OCI-LY7 (cell line): ENCODE measurements around the gene SLC9A9. TPM values are rescaled to one million over a fixed set of nuclear protein-coding genes. Genes with fewer than 3 reads are reported as not detected.

Experiments
- BruUV-seq: library from RNA; stranded (reverse); fragments of 400-500 nt; replicated peaks from 2 replicates; lab custom pipeline; 2021; lab: Mats Ljungman, UMichigan
- CTCF ChIA-PET: fragments of 300-600 bp; sonication (Branson Sonifier 250); formaldehyde crosslinking; loops from one replicate; lab custom pipeline; 2022; ENCODE audit warnings: antibody characterized with exemption; ENCODE audit not compliant: unreplicated experiment; lab: Charles Lee
- POLR2A ChIA-PET: fragments of 300-600 bp; sonication (Branson Sonifier 250); formaldehyde crosslinking; loops from one replicate; lab custom pipeline; 2022; ENCODE audit warnings: antibody characterized with exemption; lab: Charles Lee
- DNase-seq: peaks from one replicate; pipeline ENCODE4 v3.0.0-alpha.2; 2015; ENCODE audit warnings: low spot score
- H2AFZ ChIP-seq: fragments of 200-600 bp; sonication (generic), shearing (Covaris generic); 2 replicates; pipeline ENCODE4 v1.6.1; 2014; ENCODE audit warnings: mild to moderate bottlenecking, antibody characterized with exemption, low read length, moderate library complexity
- H3K27ac ChIP-seq: fragments of 200-600 bp; sonication (generic); 2 replicates; pipeline ENCODE4 v1.5.1; 2014; ENCODE audit warnings: mixed run types, low read depth, mild to moderate bottlenecking, moderate library complexity, low read length, inconsistent platforms; ENCODE audit not compliant: poor library complexity, severe bottlenecking
- H3K36me3 ChIP-seq: fragments of 200-600 bp; sonication (generic); 2 replicates; pipeline ENCODE4 v1.6.1; 2014; ENCODE audit warnings: mild to moderate bottlenecking, antibody characterized with exemption, low read length, moderate library complexity, mixed read lengths; ENCODE audit not compliant: insufficient read depth
- H3K4me1 ChIP-seq: fragments of 200-600 bp; sonication (generic); 2 replicates; pipeline ENCODE4 v1.5.1; 2014; ENCODE audit warnings: mild to moderate bottlenecking, low read length; ENCODE audit not compliant: insufficient read depth, poor library complexity, severe bottlenecking
- H3K4me2 ChIP-seq: fragments of 200-600 bp; sonication (generic); 2 replicates; pipeline ENCODE4 v1.6.1; 2014; ENCODE audit warnings: mild to moderate bottlenecking, low read length
- H3K4me3 ChIP-seq: fragments of 200-600 bp; sonication (generic); 2 replicates; pipeline ENCODE4 v1.5.1; 2014; ENCODE audit warnings: mild to moderate bottlenecking, low read depth, low read length; ENCODE audit not compliant: poor library complexity, severe bottlenecking
- H3K79me2 ChIP-seq: fragments of 200-600 bp; sonication (generic); 2 replicates; pipeline ENCODE4 v1.6.1; 2016; ENCODE audit warnings: low read depth, mild to moderate bottlenecking, low read length, moderate library complexity, mixed read lengths; ENCODE audit not compliant: insufficient read depth
- H3K9me2 ChIP-seq: fragments of 200-600 bp; sonication (generic); 2 replicates; pipeline ENCODE4 v1.6.1; 2016; ENCODE audit warnings: mild to moderate bottlenecking, low read length, mixed read lengths; ENCODE audit not compliant: insufficient read depth
- H3K9me3 ChIP-seq: fragments of 200-600 bp; sonication (generic); 2 replicates; pipeline ENCODE4 v1.6.1; 2014; ENCODE audit warnings: mild to moderate bottlenecking, mixed run types, low read length, mixed read lengths
- H4K20me1 ChIP-seq: fragments of 200-600 bp; sonication (generic); 2 replicates; pipeline ENCODE4 v1.6.1; 2014; ENCODE audit warnings: mild to moderate bottlenecking, antibody characterized with exemption, low read length, moderate library complexity, mixed read lengths; ENCODE audit not compliant: insufficient read depth
- CTCF ChIP-seq: fragments of 200-600 bp; sonication (generic); conservative IDR thresholded peaks from 2 replicates; pipeline ENCODE4 v1.5.1; 2014; ENCODE audit warnings: mild to moderate bottlenecking, antibody characterized with exemption, low read length, moderate library complexity, mixed read lengths
- EZH2phosphoT487 ChIP-seq: fragments of 200-600 bp; sonication (generic); IDR thresholded peaks from 2 replicates; pipeline ENCODE4 v1.6.1; 2018; ENCODE audit warnings: low read depth, borderline replicate concordance, mild to moderate bottlenecking, mixed run types, antibody characterized with exemption, low read length, moderate library complexity, mixed read lengths
- intact Hi-C: fragments of 100-400 bp; cut with micrococcal nuclease; formaldehyde crosslinking; loops from one replicate; pipeline ENCODE4 v1.10.0; 2022; ENCODE audit not compliant: unreplicated experiment
- total RNA-seq, 2 experiments: library from RNA; depleted of rRNA in 1 of 2; stranded (reverse); fragments of >200 nt in 1 of 2; shearing (Covaris generic) in 1 of 2; gene quantifications; 2 replicates each; pipeline ENCODE4 v1.2.3, GENCODE V29; 2014 to 2022

SLC9A9 gene
- total RNA-seq, 2 experiments from 2014 or later: 9.3 to 14.8 TPM

- Histone ChIP-seq H3K36me3 (no peaks in the 10 kb centered on the region), H3K4me1 (no peaks in the 10 kb centered on the region), H3K79me2 (no peaks in the 10 kb centered on the region), H3K4me3 (no peak overlapping the region), H3K9me3 (no peaks in the 10 kb centered on the region), H4K20me1 (no peaks in the 10 kb centered on the region), H3K4me2 (no peak overlapping the region), H3K27ac (no peak overlapping the region), H2AFZ (no peak overlapping the region), H3K9me2 (no peaks in the 10 kb centered on the region)
- POLR2A ChIA-PET: interaction anchor here (0.8 kb wide), 1 partner anchor 33 kb away, joined by 3 read pairs; no protein-coding TSS in a partner anchor
- BruUV-seq: no TSS peak
- no peak for DNase-seq
- CTCF ChIA-PET: no interaction called here
- TF ChIP-seq EZH2phosphoT487 (no peak), CTCF (no peak)
- intact Hi-C loops: no loop called here
Measured at GRCh38 chr3:143228405-143228804, 619.9 kb downstream of the SLC9A9 start.

GRCh38 chr3:143226678-143227291, 621.5 kb downstream of the SLC9A9 start:
- no TSS peak for BruUV-seq
- no peak overlapping the region for H3K4me2 ChIP-seq
- no peak overlapping the region for H3K4me3 ChIP-seq
- CTCF ChIA-PET: no interaction called here
- DNase-seq: no peak
- H3K27ac ChIP-seq: no peak overlapping the region
- H3K9me2 ChIP-seq: no peaks in the 10 kb centered on the region
- intact Hi-C loops: no loop called here
- TF ChIP-seq CTCF (no peak), EZH2phosphoT487 (no peak)
- H3K4me1 ChIP-seq: peaks cover 1% of the 10 kb centered on the region
- POLR2A ChIA-PET: no interaction called here
- no peaks in the 10 kb centered on the region for H3K36me3 ChIP-seq
- no peak overlapping the region for H2AFZ ChIP-seq
- H3K79me2 ChIP-seq: no peaks in the 10 kb centered on the region
- no peaks in the 10 kb centered on the region for H4K20me1 ChIP-seq
- H3K9me3 ChIP-seq: no peaks in the 10 kb centered on the region; the same call in 1 of the 2 replicates

GRCh38 chr3:143224716-143225115, 623.6 kb downstream of the SLC9A9 start:
- Histone ChIP-seq H3K36me3 (no peaks in the 10 kb centered on the region), H3K79me2 (no peaks in the 10 kb centered on the region), H3K9me3 (no peaks in the 10 kb centered on the region; the same call in 1 of the 2 replicates), H3K9me2 (no peaks in the 10 kb centered on the region), H2AFZ (no peak overlapping the region), H4K20me1 (no peaks in the 10 kb centered on the region), H3K27ac (no peak overlapping the region), H3K4me2 (no peak overlapping the region), H3K4me3 (no peak overlapping the region), H3K4me1 (peaks cover 22% of the 10 kb centered on the region)
- intact Hi-C loops: no loop called here
- ChIA-PET POLR2A (interaction anchor here (1.8 kb wide), 1 partner anchor 11 kb away, joined by 7 read pairs; no protein-coding TSS in a partner anchor), CTCF (no interaction called here)
- no peak for TF ChIP-seq CTCF
- TF ChIP-seq EZH2phosphoT487: no peak
- DNase-seq: no peak
- BruUV-seq: no TSS peak
